GM19452 (cell line): Measurements from ENCODE around the gene RNF217.
"Not testable (repeated sequence)": the region's sequence is repeated elsewhere in the genome, so short reads cannot be mapped to it uniquely, and the experiment has no call there.

ENCODE experiments used
- ATAC-seq: cut with Tn5 transposase; IDR thresholded peaks from one replicate; pipeline ENCODE4 v1.9.1; 2021; ENCODE audit not compliant: unreplicated experiment

The RNF217 gene

GRCh38 chr6:125050663-125051318 is 88.6 kb downstream of the RNF217 start:
- no peak for ATAC-seq

DNA sequence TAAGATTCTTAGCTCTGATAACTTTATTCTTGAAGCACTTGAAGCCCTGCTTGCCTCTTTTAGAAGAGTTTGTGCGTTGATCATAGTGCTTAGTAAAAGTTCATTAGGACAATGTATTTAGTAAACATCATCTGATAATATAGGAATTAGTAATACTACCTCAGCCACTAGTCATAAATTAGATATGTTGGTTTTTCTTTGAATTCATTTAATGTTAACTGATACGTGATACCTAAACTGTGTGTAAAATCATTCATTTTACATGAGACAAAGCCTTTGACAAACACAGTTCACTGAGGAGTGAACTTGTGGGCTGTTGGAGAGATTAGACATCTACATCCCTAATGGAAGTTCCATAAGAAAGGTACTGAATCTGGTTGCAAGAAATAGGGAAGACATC is 91.6 kb downstream of the RNF217 start:
- no peak for ATAC-seq

GRCh38 chr6:125054331-125054730 is 92.1 kb downstream of the RNF217 start:
- no peak for ATAC-seq

DNA sequence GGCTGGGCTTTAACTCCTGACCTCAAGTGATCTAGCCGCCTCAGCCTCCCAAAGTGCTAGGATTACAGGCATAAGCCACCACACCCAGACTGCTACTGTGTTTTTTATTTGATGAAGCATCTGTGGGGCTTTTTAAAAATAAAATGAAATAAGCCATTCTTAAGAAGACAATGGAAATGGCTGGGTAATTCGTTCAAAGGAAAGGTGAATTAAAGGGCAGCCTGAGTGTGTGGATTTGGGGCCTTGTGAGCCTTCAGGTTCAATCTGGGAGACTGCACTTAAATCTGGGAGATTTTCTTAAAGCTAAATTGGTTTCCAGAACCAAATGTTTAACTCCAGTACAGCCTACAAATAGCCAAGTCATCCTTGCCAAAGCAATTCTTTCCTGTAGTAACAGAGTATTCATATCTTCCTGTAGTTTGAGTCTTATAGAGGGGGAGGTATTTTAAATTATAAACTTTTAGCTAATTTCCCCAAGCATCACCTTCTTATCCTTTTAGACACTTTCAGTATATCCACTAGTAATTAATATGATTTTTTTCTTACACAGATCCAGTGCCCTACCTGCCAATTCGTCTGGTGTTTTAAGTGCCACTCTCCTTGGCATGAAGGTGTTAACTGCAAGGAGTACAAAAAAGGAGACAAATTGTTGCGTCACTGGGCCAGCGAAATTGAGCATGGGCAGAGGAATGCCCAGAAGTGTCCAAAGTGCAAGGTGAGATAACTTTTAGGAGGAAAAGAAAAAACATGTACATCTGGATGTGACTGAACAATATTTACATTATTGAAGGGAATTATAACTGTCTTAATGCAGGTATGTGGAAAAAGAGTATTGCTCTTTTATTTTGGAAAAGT is 95.4 kb downstream of the RNF217 start:
- no peak for ATAC-seq

- ATAC-seq, result no peak
Measured at GRCh38 chr6:125058546-125058945, 96.3 kb downstream of the RNF217 start.

DNA sequence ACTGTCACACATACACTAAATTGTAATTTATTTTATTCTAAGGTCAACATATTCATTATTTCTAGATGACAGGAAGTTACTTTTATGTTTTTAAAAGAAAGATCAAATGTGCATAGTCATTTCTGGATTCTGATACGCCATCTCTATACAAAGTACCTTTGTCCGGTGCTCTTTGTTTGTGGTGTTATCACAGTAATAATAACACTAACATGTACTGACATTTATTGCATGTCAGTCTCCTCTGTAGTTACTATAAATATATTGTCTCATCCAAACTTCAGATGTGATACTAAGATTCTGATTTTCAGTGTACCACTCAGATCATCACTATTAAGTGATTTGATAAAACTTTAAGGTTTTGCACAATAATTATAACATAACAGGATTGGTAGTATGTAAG is 101.1 kb downstream of the RNF217 start:
- ATAC-seq, result no peak

- no peak for ATAC-seq
Measured at GRCh38 chr6:125066140-125066539, 103.9 kb downstream of the RNF217 start.

- no peak for ATAC-seq
Measured at GRCh38 chr6:125066964-125067363, 104.7 kb downstream of the RNF217 start.

DNA sequence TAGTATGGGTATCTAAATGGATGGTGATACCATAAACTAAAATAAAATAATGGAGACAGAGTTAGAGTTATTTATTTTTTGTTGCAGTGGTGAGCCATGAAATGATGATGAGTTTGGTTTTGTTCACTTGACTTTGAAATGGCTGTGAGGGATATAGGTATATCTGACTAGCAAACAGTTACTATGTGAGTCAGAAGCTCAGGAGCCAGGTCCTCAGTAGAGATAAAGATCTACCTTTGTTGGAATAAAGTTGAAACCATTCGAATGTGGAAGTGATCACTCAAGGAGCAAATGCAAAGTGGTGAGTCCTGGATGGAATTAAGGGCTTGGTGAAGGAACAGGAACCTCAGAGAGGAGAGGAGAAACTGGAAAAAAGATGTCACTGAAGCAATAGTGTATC is 105.3 kb downstream of the RNF217 start:
- ATAC-seq, result no peak

- ATAC-seq, result no peak
Measured at GRCh38 chr6:125073071-125073470, 110.8 kb downstream of the RNF217 start.

DNA sequence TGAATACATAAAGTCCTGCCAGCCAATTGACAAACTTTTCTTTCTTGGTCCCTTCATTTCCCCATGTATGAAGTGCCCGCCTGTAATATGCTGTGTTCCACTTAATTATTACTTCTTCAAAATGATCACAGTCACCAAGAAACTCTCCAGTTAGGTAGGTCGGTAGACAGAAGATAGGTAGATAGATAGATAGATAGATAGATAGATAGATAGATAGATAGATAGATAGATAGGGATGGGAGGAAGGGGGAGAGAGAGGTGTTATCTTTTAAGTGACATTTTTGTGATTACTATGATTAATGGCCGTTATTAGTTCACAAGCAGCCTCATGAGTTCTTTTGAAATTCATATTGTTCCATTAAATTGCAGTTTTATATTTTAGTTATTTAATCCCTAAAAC is 111.9 kb downstream of the RNF217 start:
- ATAC-seq, result no peak

GRCh38 chr6:125075073-125075472 is 112.8 kb downstream of the RNF217 start:
- ATAC-seq, result not testable (repeated sequence)

DNA sequence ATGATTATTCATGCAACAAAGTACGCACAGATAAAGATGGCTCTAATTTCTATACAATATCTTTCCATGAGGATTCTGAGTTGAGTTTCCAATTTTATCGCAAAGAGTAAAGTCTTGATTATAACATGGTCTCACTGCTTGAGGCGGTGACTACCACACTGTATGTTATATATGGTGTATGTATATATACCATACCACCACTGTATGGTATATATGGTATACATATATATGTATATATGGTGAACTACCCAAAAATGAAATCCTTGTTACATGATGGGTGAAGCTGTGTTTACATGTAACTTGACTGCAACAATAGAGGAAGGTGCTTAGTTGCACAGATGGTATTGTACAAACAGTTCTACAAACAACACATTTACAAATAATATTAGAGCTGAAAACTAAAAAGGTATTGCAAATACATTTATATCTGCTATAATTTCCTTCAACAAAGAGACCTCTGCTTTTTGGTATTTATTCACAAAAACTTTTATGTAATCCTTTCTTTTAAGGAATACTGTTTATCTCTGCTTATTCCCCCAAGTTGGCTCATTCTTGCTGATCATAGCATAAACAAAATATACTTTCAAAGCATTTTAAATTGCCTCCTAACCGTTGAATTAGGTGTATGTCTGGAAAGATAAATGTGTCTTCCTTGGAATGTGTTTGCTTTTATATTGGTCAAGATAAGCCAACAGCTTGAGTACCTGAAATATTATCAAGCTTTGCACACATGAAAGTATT is 113.7 kb downstream of the RNF217 start:
- no peak for ATAC-seq

DNA sequence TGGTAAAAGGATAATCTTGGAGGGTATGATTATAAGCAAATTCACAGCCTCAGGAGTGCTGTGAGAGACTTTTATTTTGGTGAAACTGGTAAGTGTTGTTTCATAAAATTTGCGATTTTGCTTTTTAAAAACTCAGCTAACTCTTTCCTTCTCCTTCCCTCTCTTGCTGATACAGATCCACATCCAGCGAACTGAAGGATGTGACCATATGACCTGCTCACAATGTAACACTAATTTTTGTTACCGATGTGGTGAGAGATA is 114.2 kb downstream of the RNF217 start:
- ATAC-seq, result no peak

DNA sequence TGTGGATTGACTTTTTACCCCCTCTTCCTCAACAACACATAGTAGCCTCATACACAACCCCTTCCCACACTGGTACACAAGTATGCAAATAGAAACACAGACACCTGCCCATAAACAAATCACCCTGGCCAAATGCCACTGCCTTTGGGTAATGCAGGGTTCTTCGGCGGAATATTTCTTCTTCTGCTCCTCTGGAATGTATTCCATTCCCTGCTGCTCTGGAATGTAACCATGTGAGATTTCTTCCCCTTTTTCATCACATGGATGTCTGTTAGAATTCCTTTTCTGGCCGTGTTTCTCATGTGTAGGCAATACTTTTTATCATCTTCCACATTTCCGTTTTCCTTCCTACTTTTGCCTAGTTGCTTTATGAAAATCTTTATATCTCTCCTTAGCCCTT is 115.2 kb downstream of the RNF217 start:
- no peak for ATAC-seq

- ATAC-seq, result no peak
Measured at GRCh38 chr6:125078602-125079321, 116.5 kb downstream of the RNF217 start.

- no peak for ATAC-seq
Measured at GRCh38 chr6:125082908-125083683, 120.9 kb downstream of the RNF217 start.

GRCh38 chr6:125083684-125083990 is 121.4 kb downstream of the RNF217 start:
- no peak for ATAC-seq

- no peak for ATAC-seq
Measured at GRCh38 chr6:125086716-125087115, 124.5 kb downstream of the RNF217 start.

- no peak for ATAC-seq
Measured at GRCh38 chr6:125088963-125089362, 126.7 kb downstream of the RNF217 start.

DNA sequence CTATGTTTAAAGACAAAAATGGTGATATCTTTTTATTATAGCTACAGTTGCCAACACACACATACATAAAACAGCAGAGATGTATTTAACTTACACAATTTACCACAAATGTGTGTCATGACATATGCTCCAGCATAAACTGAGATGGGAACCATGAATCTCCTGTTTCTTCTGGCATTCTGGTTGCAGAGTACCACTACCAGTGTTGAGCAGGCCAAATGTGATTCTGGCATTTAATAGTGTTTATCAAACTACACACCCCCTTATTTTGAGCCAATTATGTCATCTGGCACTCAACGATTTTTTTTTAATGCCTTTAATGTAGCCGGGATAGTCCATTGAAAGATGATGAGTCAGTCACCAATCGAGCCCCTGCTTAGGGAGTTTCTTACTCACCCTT is 132.3 kb downstream of the RNF217 start:
- no peak for ATAC-seq
